Mesodermal cell (in vitro differentiated cells): ENCODE results near the gene C2CD2L.

ENCODE experiments used
- H3K27ac ChIP-seq: 2 replicates; pipeline ENCODE4 v1.7.0; 2013; ENCODE audit warnings: mild to moderate bottlenecking, low read depth, low read length, moderate library complexity; ENCODE audit not compliant: severe bottlenecking
- H3K36me3 ChIP-seq: 2 replicates; pipeline ENCODE4 v1.7.1; 2013; ENCODE audit warnings: mild to moderate bottlenecking, low read length, moderate library complexity; ENCODE audit not compliant: control insufficient read depth, insufficient read depth
- H3K4me1 ChIP-seq: one replicate; pipeline ENCODE4 v1.7.1; 2013; ENCODE audit warnings: mild to moderate bottlenecking, low read length; ENCODE audit not compliant: insufficient read depth, control insufficient read depth, poor library complexity, severe bottlenecking
- H3K4me3 ChIP-seq: 2 replicates; pipeline ENCODE4 v1.7.0; 2013; ENCODE audit warnings: low read length, control low read depth, mild to moderate bottlenecking; ENCODE audit not compliant: insufficient read depth, poor library complexity, severe bottlenecking; ENCODE audit errors: extremely low read depth
- H3K9me3 ChIP-seq: 2 replicates; pipeline ENCODE4 v1.7.1; 2013; ENCODE audit warnings: mild to moderate bottlenecking, low read length, moderate library complexity; ENCODE audit not compliant: control insufficient read depth
- WGBS, 2 experiments: methylation state at CpG; one replicate each; pipeline ENCODE4 v1.1.5; 2013; ENCODE audit warnings: missing lambda C conversion rate in 2 of 2; ENCODE audit not compliant: insufficient coverage in 2 of 2; 5-methylcytosine and 5-hydroxymethylcytosine counted together

The C2CD2L gene

DNA sequence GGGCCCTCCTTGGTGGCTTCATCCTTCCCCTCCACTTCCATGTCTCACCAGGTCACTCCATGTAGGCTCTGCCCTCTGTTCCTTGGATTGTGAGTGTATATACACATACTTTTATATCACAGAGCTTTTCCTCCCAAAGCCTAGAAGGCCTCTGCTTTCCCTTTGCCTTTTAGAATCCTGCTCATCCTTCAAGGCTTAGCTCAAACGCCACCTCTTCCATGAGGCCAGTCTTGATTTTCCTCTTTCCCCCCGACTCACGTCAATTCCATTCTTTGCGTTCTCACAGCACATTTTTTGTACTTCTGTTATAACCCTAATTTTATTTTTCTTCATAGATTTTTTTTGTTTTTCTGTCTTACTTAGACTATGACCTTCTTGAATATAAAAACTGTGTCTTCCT is 45.5 kb downstream of the C2CD2L start:
- H3K4me1 ChIP-seq = no peaks in the 10 kb centered on the region
- WGBS, 2 experiments = 70 to 96% methylated on average over 2 to 4 of the region's 4 CpGs
- H3K27ac ChIP-seq = no peak overlapping the region
- H3K36me3 ChIP-seq = no peaks in the 10 kb centered on the region
- no peak overlapping the region for H3K4me3 ChIP-seq
- H3K9me3 ChIP-seq = no peaks in the 10 kb centered on the region

DNA sequence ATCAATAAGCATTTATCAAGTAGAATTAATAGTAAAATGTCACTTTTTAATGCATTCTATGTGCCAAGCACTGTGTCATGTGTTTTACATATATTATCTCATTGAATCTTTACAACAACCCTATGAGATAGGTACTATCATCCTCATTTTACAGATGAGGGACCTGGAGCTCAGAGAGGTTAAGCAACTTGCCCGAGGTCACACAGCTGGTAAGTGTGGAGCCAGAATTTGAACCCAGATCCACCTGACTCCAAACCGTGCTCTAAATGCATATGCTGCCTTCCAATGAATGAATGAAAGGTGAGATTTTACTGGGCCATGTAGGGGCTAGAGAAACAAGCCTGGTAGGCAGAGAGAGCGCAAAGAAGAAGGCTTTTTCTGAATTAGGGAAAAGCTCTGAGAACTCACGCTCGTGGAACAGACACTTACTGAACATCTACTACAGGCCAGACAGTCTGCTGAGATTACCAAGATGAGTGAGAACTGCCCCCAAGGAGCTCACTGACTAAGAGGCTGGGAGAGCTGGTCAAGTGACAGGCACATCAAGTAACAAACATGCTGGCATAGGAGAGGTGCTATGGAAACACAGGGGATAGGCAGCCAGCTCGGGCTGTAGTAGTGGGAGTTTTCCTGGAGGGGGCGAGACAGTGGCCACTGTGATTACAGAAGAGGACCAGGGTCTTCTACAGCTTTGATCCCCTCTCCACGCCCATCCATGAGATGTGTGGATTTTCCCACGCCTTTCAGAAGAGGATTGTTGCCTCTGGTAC is 46.1 kb downstream of the C2CD2L start:
- H3K9me3 ChIP-seq = no peaks in the 10 kb centered on the region
- WGBS, 2 experiments = 79 to 93% methylated on average over 5 of the region's 9 CpGs
- H3K4me1 ChIP-seq = no peaks in the 10 kb centered on the region
- H3K27ac ChIP-seq = no peak overlapping the region
- no peak overlapping the region for H3K4me3 ChIP-seq
- no peaks in the 10 kb centered on the region for H3K36me3 ChIP-seq

DNA sequence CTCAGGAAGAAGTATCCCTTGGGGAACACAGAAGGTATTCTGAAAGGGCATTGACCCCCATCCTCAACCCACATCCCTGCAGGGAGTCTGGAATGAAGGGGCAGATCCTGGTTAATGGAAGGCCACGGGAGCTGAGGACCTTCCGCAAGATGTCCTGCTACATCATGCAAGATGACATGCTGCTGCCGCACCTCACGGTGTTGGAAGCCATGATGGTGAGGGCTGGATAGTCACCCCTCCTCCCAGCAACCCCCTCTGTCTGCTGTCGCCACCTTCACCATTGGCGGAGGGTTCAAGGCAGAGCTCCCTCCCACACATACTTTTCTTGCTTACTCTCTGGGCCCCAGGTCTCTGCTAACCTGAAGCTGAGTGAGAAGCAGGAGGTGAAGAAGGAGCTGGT is 47.0 kb downstream of the C2CD2L start:
- WGBS, 2 experiments = 77 to 91% methylated on average over 4 of the region's 6 CpGs
- Histone ChIP-seq H3K4me1 (no peaks in the 10 kb centered on the region), H3K9me3 (no peaks in the 10 kb centered on the region), H3K36me3 (no peaks in the 10 kb centered on the region), H3K27ac (no peak overlapping the region), H3K4me3 (no peak overlapping the region)

DNA sequence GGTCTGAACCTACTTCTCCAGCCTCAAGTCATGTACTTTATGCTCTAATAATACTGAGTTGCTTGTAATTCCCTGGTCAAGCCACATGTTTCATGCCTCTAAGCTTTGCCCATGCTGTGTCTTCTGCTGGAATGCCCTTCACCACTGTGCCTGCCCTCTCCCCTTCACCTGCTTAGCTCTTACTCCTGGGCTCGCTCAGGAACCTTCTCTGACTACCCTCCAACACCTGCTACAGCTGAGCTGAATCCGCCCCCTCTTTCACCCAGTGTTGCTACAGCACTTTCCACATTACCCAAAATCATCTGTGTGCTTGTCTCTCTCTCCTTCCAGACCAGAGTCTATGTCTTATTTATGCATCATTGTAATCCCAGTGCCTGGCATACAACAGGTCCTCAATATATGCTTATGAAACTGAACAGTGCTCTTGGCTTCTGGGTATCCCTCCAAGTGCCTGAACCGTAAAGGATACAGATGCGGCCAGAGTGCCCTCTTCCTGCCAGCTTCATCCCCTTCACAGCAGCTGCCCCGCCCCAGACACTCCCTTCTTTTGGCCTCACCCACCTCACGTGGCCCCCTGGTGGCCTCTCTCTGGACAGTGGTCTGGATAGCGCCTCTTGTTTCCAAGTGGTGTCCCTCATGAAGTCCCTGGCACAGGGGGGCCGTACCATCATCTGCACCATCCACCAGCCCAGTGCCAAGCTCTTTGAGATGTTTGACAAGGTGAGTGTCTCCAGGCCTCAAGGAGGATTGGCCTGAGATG is 48.8 kb downstream of the C2CD2L start:
- Histone ChIP-seq H3K36me3 (no peaks in the 10 kb centered on the region), H3K9me3 (no peaks in the 10 kb centered on the region), H3K4me3 (no peak overlapping the region), H3K27ac (no peak overlapping the region), H3K4me1 (no peaks in the 10 kb centered on the region)
- 57 to 66% methylated on average over 5 to 6 of the region's 8 CpGs for WGBS, 2 experiments

DNA sequence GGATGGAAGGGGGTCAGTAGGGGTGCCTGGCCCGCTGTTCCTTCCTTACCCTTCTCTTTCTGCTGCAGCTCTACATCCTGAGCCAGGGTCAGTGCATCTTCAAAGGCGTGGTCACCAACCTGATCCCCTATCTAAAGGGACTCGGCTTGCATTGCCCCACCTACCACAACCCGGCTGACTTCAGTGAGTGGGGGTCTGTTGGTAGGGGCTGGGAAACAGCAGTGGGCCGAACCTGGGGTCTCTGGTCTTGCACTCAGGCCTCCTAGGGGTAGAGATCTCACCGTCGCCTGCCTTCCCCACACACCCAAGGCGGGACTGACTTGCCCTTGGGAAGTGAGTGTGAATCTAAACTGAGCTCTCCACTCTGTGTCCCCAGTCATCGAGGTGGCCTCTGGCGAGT is 49.4 kb downstream of the C2CD2L start:
- no peak overlapping the region for H3K4me3 ChIP-seq
- no peak overlapping the region for H3K27ac ChIP-seq
- H3K9me3 ChIP-seq = no peaks in the 10 kb centered on the region
- 83 to 90% methylated on average over 6 of the region's 10 CpGs for WGBS, 2 experiments
- H3K36me3 ChIP-seq = no peaks in the 10 kb centered on the region
- H3K4me1 ChIP-seq = no peaks in the 10 kb centered on the region

DNA sequence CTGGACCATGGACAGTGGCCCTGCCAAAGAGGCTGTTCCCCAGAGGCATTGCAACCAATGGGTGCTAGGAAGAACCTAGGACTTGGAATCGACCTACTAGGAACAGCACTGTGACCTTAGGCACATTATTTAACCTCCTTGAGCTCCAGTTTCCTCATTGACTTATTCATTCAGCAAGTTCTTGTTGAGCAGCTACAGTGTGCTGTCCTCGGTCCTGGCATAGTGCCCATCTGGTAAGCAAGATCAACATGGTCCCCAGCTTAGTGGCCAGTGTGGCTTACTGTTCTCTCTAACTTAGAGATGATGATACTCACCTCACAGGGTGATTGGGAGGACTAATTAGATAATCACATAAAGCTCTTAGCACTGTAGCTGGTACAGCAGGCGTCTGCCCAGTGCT is 49.9 kb downstream of the C2CD2L start:
- no peaks in the 10 kb centered on the region for H3K9me3 ChIP-seq
- WGBS, 2 experiments = 75 to 90% methylated on average over 2 to 3 of the region's 3 CpGs
- no peaks in the 10 kb centered on the region for H3K4me1 ChIP-seq
- H3K36me3 ChIP-seq = no peaks in the 10 kb centered on the region
- H3K27ac ChIP-seq = no peak overlapping the region
- no peak overlapping the region for H3K4me3 ChIP-seq

DNA sequence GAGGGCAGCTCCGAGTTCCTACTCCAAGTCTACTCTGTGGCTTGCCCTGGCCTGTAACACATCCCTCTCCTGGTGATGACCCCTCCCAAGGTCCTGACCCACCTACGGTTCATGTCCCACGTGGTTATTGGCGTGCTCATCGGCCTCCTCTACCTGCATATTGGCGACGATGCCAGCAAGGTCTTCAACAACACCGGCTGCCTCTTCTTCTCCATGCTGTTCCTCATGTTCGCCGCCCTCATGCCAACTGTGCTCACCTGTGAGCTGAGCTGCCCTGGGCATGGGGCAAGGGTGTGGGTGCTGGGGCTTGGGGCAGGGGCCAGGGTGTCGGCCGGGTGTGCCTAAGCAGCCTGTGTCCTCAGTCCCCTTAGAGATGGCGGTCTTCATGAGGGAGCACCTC is 51.3 kb downstream of the C2CD2L start:
- no peak overlapping the region for H3K4me3 ChIP-seq
- H3K4me1 ChIP-seq = no peaks in the 10 kb centered on the region
- no peaks in the 10 kb centered on the region for H3K9me3 ChIP-seq
- H3K27ac ChIP-seq = no peak overlapping the region
- no peaks in the 10 kb centered on the region for H3K36me3 ChIP-seq
- whole genome bisulfite sequencing, 2 experiments = 92 to 95% methylated on average over 8 to 11 of the region's 13 CpGs

DNA sequence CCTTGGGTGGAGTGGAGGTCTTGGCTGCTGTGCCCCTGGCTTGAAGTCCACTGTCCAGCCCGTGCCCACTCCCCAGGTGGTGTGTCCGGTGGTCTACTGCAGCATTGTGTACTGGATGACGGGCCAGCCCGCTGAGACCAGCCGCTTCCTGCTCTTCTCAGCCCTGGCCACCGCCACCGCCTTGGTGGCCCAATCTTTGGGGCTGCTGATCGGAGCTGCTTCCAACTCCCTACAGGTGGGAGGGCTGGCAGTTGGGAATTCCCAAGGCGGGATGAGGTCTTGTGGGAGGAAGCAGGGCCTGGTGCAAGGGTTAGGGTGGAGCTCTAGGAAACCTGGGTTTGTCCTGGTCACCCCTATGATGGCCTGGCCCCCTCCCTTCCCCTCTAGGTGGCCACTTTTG is 53.0 kb downstream of the C2CD2L start:
- 83 to 86% methylated on average over 4 of the region's 9 CpGs for WGBS, 2 experiments
- no peaks in the 10 kb centered on the region for H3K4me1 ChIP-seq
- no peaks in the 10 kb centered on the region for H3K9me3 ChIP-seq
- no peak overlapping the region for H3K4me3 ChIP-seq
- H3K36me3 ChIP-seq = no peaks in the 10 kb centered on the region
- H3K27ac ChIP-seq = no peak overlapping the region

DNA sequence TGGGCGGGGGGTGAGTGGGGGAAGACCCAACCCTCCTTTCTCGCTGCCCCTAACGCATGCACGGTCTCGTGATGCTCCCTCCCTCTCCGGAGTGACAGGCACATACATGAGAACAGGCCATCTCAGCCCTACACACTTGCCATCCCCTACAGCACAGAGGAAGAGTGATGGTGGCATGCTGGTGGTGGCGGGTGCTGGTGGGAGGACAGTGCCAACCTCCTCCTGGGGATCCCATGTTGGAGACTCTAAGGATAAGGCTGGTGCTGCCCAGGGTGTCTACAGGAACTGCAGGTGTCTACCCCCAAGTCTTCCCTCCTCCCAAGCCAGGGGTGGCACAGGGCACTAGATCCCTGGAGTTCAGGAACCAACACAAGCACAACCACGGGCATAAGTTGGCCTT is 54.7 kb downstream of the C2CD2L start:
- H3K27ac ChIP-seq = no peak overlapping the region
- 94 to 100% methylated on average over 2 to 6 of the region's 8 CpGs for WGBS, 2 experiments
- no peak overlapping the region for H3K4me3 ChIP-seq
- no peaks in the 10 kb centered on the region for H3K36me3 ChIP-seq
- peaks cover 6% of the 10 kb centered on the region for H3K4me1 ChIP-seq
- no peaks in the 10 kb centered on the region for H3K9me3 ChIP-seq

DNA sequence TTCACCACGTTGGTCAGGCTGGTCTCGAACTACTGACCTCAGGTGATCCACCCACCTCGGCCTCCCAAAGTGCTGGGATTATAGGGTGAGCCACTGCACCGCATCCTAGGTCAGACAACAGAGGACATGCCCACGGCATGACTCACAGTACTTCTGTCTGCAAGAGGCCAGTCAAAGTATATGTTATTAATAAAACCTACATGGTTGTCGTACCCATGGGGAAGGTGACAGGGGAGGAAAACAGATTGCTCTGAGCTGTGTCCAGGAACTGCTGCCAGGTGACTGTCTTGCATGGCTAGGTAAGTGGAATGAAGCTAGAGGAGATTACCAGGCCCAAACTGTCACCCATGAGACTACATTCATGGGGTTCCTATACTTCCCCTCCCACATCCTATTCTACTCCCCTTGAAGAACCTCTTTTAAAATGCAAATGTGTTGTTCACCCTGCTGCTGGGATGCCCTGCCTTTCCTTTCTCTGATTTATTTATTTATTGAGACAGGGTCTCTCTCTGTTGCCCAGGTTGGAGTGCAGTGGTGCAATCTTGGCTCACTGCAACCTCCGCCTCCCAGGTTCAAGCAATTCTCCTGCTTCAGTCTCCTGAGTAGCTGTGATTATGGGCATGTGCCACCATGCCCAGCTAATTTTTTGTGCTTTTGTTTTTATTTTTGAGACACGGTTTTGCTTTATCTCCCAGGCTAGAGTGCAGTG is 59.4 kb downstream of the C2CD2L start:
- H3K4me3 ChIP-seq = no peak overlapping the region
- no peaks in the 10 kb centered on the region for H3K36me3 ChIP-seq
- 71 to 76% methylated on average over 5 of the region's 8 CpGs for WGBS, 2 experiments
- peaks cover 9% of the 10 kb centered on the region for H3K4me1 ChIP-seq
- no peaks in the 10 kb centered on the region for H3K9me3 ChIP-seq
- H3K27ac ChIP-seq = no peak overlapping the region
